Loucy (cell line): Measurements from ENCODE around the gene SLC26A8.

ENCODE experiments used
- CTCF ChIP-seq: fragments of 200-600 bp; sonication (generic); conservative IDR thresholded peaks from 2 replicates; pipeline ENCODE4 v1.5.1; 2014; ENCODE audit warnings: mild to moderate bottlenecking, antibody characterized with exemption, low read length
- EZH2phosphoT487 ChIP-seq: fragments of 200-600 bp; IDR thresholded peaks from 2 replicates; pipeline ENCODE4 v1.6.1; 2018; ENCODE audit warnings: antibody characterized with exemption, mild to moderate bottlenecking, moderate library complexity, borderline replicate concordance

GRCh38 chr6:35993150-35993549 lies 31.3 kb downstream of the SLC26A8 start:
- TF ChIP-seq CTCF (no peak), EZH2phosphoT487 (no peak)
